ENCODE results near the gene HRH3.

Gene HRH3

GRCh38 chr20:62248890-62249560 is 28.9 kb upstream of the HRH3 start:
- no peak overlapping the region for H3K4me3 ChIP-seq (ENCODE audit: low read length)
- no peaks in the 10 kb centered on the region for H3K36me3 ChIP-seq (ENCODE audit: control insufficient read depth, insufficient read depth, low read length)
- H4K5ac ChIP-seq (ENCODE audit: low read length): no peak overlapping the region
- H3K79me2 ChIP-seq (ENCODE audit: control insufficient read depth, insufficient read depth, low read length): peaks cover 16% of the 10 kb centered on the region
- no peak overlapping the region for H3K9ac ChIP-seq (ENCODE audit: low read length)
- H3K4ac ChIP-seq (ENCODE audit: low read depth, low read length): no peak overlapping the region
- H3K79me1 ChIP-seq (ENCODE audit: low read length): peaks cover 27% of the 10 kb centered on the region
- no peak overlapping the region for H4K8ac ChIP-seq (ENCODE audit: low read depth, low read length)
- no CpG with 5 or more reads among the region's 6 CpGs for WGBS (ENCODE audit: extremely low coverage, insufficient coverage, low lambda C conversion rate)
- no peak overlapping the region for H2BK120ac ChIP-seq (ENCODE audit: low read depth, low read length)
- H3K27ac ChIP-seq (ENCODE audit: low read depth, low read length): no peak overlapping the region
- no peak overlapping the region for H2BK5ac ChIP-seq (ENCODE audit: low read length)
- no peak overlapping the region for H3K23ac ChIP-seq (ENCODE audit: low read length)
- no peak overlapping the region for H2AK5ac ChIP-seq (ENCODE audit: low read length)
- no peak for DNase-seq
- H3K27me3 ChIP-seq (ENCODE audit: insufficient read depth, low read length, poor library complexity): no peaks in the 10 kb centered on the region
- no peaks in the 10 kb centered on the region for H3K4me1 ChIP-seq (ENCODE audit: control insufficient read depth, low read depth, low read length)
- H3K56ac ChIP-seq (ENCODE audit: low read length): no peak overlapping the region
- H3K4me2 ChIP-seq (ENCODE audit: low read length): no peak overlapping the region
- no peak overlapping the region for H3K18ac ChIP-seq (ENCODE audit: low read length)
- H2BK15ac ChIP-seq (replicated peaks; ENCODE audit: low read depth): no peak overlapping the region

- Histone ChIP-seq H3K9ac (ENCODE audit: low read length) (no peak overlapping the region), H3K27ac (ENCODE audit: low read depth, low read length) (no peak overlapping the region), H3K36me3 (ENCODE audit: control insufficient read depth, insufficient read depth, low read length) (peaks cover 1% of the 10 kb centered on the region), H4K5ac (ENCODE audit: low read length) (no peak overlapping the region), H3K4me1 (ENCODE audit: control insufficient read depth, low read depth, low read length) (no peaks in the 10 kb centered on the region), H3K4me3 (ENCODE audit: low read length) (no peak overlapping the region), H3K4ac (ENCODE audit: low read depth, low read length) (no peak overlapping the region), H3K23ac (ENCODE audit: low read length) (no peak overlapping the region), H4K8ac (ENCODE audit: low read depth, low read length) (no peak overlapping the region), H2AK5ac (ENCODE audit: low read length) (no peak overlapping the region), H3K79me2 (ENCODE audit: control insufficient read depth, insufficient read depth, low read length) (peaks cover 18% of the 10 kb centered on the region), H2BK5ac (ENCODE audit: low read length) (no peak overlapping the region), H3K4me2 (ENCODE audit: low read length) (no peak overlapping the region), H3K18ac (ENCODE audit: low read length) (no peak overlapping the region), H3K56ac (ENCODE audit: low read length) (no peak overlapping the region), H2BK15ac (replicated peaks; ENCODE audit: low read depth) (no peak overlapping the region), H3K27me3 (ENCODE audit: insufficient read depth, low read length, poor library complexity) (no peaks in the 10 kb centered on the region), H3K79me1 (ENCODE audit: low read length) (peaks cover 27% of the 10 kb centered on the region), H2BK120ac (ENCODE audit: low read depth, low read length) (no peak overlapping the region)
- WGBS (ENCODE audit: extremely low coverage, insufficient coverage, low lambda C conversion rate): no CpG with 5 or more reads among the region's 22 CpGs
- no peak for DNase-seq
Measured at GRCh38 chr20:62246872-62247652, 27.0 kb upstream of the HRH3 start.

GRCh38 chr20:62246431-62246830 is 26.4 kb upstream of the HRH3 start:
- no peak overlapping the region for H3K4ac ChIP-seq (ENCODE audit: low read depth, low read length)
- H3K79me2 ChIP-seq (ENCODE audit: control insufficient read depth, insufficient read depth, low read length): peaks cover 20% of the 10 kb centered on the region
- no peak overlapping the region for H2AK5ac ChIP-seq (ENCODE audit: low read length)
- no peaks in the 10 kb centered on the region for H3K27me3 ChIP-seq (ENCODE audit: insufficient read depth, low read length, poor library complexity)
- no peaks in the 10 kb centered on the region for H3K4me1 ChIP-seq (ENCODE audit: control insufficient read depth, low read depth, low read length)
- no peak overlapping the region for H3K56ac ChIP-seq (ENCODE audit: low read length)
- H3K4me2 ChIP-seq (ENCODE audit: low read length): no peak overlapping the region
- H3K4me3 ChIP-seq (ENCODE audit: low read length): no peak overlapping the region
- H3K79me1 ChIP-seq (ENCODE audit: low read length): peaks cover 28% of the 10 kb centered on the region
- peaks cover 1% of the 10 kb centered on the region for H3K36me3 ChIP-seq (ENCODE audit: control insufficient read depth, insufficient read depth, low read length)
- no peak overlapping the region for H4K8ac ChIP-seq (ENCODE audit: low read depth, low read length)
- no peak overlapping the region for H2BK5ac ChIP-seq (ENCODE audit: low read length)
- no peak for DNase-seq
- H3K23ac ChIP-seq (ENCODE audit: low read length): no peak overlapping the region
- no CpG with 5 or more reads among the region's 8 CpGs for WGBS (ENCODE audit: extremely low coverage, insufficient coverage, low lambda C conversion rate)
- no peak overlapping the region for H4K5ac ChIP-seq (ENCODE audit: low read length)
- H3K18ac ChIP-seq (ENCODE audit: low read length): no peak overlapping the region
- H2BK15ac ChIP-seq (replicated peaks; ENCODE audit: low read depth): no peak overlapping the region
- H3K9ac ChIP-seq (ENCODE audit: low read length): no peak overlapping the region
- H2BK120ac ChIP-seq (ENCODE audit: low read depth, low read length): no peak overlapping the region
- no peak overlapping the region for H3K27ac ChIP-seq (ENCODE audit: low read depth, low read length)

GRCh38 chr20:62245911-62246280 is 25.8 kb upstream of the HRH3 start:
- no peak overlapping the region for H4K8ac ChIP-seq (ENCODE audit: low read depth, low read length)
- H3K23ac ChIP-seq (ENCODE audit: low read length): no peak overlapping the region
- DNase-seq: no peak
- no peak overlapping the region for H3K56ac ChIP-seq (ENCODE audit: low read length)
- H3K27ac ChIP-seq (ENCODE audit: low read depth, low read length): no peak overlapping the region
- no peak overlapping the region for H3K18ac ChIP-seq (ENCODE audit: low read length)
- no peak overlapping the region for H3K9ac ChIP-seq (ENCODE audit: low read length)
- H2BK120ac ChIP-seq (ENCODE audit: low read depth, low read length): no peak overlapping the region
- peaks cover 1% of the 10 kb centered on the region for H3K36me3 ChIP-seq (ENCODE audit: control insufficient read depth, insufficient read depth, low read length)
- no peak overlapping the region for H3K4me2 ChIP-seq (ENCODE audit: low read length)
- H3K4me3 ChIP-seq (ENCODE audit: low read length): no peak overlapping the region
- no peak overlapping the region for H2AK5ac ChIP-seq (ENCODE audit: low read length)
- no peaks in the 10 kb centered on the region for H3K27me3 ChIP-seq (ENCODE audit: insufficient read depth, low read length, poor library complexity)
- no CpG with 5 or more reads among the region's 19 CpGs for WGBS (ENCODE audit: extremely low coverage, insufficient coverage, low lambda C conversion rate)
- no peak overlapping the region for H3K4ac ChIP-seq (ENCODE audit: low read depth, low read length)
- H4K5ac ChIP-seq (ENCODE audit: low read length): no peak overlapping the region
- H3K4me1 ChIP-seq (ENCODE audit: control insufficient read depth, low read depth, low read length): no peaks in the 10 kb centered on the region
- H2BK15ac ChIP-seq (replicated peaks; ENCODE audit: low read depth): no peak overlapping the region
- H3K79me2 ChIP-seq (ENCODE audit: control insufficient read depth, insufficient read depth, low read length): peaks cover 22% of the 10 kb centered on the region
- no peak overlapping the region for H2BK5ac ChIP-seq (ENCODE audit: low read length)
- peaks cover 28% of the 10 kb centered on the region for H3K79me1 ChIP-seq (ENCODE audit: low read length)

- WGBS (ENCODE audit: extremely low coverage, insufficient coverage, low lambda C conversion rate): no CpG with 5 or more reads among the region's 17 CpGs
- Histone ChIP-seq H3K23ac (ENCODE audit: low read length) (no peak overlapping the region), H2BK15ac (replicated peaks; ENCODE audit: low read depth) (no peak overlapping the region), H3K9ac (ENCODE audit: low read length) (no peak overlapping the region), H3K4me1 (ENCODE audit: control insufficient read depth, low read depth, low read length) (no peaks in the 10 kb centered on the region), H3K79me2 (ENCODE audit: control insufficient read depth, insufficient read depth, low read length) (peaks cover 28% of the 10 kb centered on the region), H2BK5ac (ENCODE audit: low read length) (no peak overlapping the region), H3K79me1 (ENCODE audit: low read length) (peaks cover 27% of the 10 kb centered on the region), H2AK5ac (ENCODE audit: low read length) (no peak overlapping the region), H4K8ac (ENCODE audit: low read depth, low read length) (no peak overlapping the region), H2BK120ac (ENCODE audit: low read depth, low read length) (no peak overlapping the region), H3K18ac (ENCODE audit: low read length) (no peak overlapping the region), H3K56ac (ENCODE audit: low read length) (no peak overlapping the region), H3K4me3 (ENCODE audit: low read length) (no peak overlapping the region), H3K4me2 (ENCODE audit: low read length) (no peak overlapping the region), H4K5ac (ENCODE audit: low read length) (no peak overlapping the region), H3K36me3 (ENCODE audit: control insufficient read depth, insufficient read depth, low read length) (peaks cover 1% of the 10 kb centered on the region), H3K27ac (ENCODE audit: low read depth, low read length) (no peak overlapping the region), H3K4ac (ENCODE audit: low read depth, low read length) (no peak overlapping the region), H3K27me3 (ENCODE audit: insufficient read depth, low read length, poor library complexity) (no peaks in the 10 kb centered on the region)
- no peak for DNase-seq
Measured at GRCh38 chr20:62244644-62245108, 24.6 kb upstream of the HRH3 start.
